ENCODE results near the gene C17orf50. TPM values are rescaled to one million over a fixed set of nuclear protein-coding genes. Genes with fewer than 3 reads are reported as not detected.

Gene C17orf50
- total and polyA plus RNA-seq, 7 donors: 0.07 TPM; not detected in 6

DNA sequence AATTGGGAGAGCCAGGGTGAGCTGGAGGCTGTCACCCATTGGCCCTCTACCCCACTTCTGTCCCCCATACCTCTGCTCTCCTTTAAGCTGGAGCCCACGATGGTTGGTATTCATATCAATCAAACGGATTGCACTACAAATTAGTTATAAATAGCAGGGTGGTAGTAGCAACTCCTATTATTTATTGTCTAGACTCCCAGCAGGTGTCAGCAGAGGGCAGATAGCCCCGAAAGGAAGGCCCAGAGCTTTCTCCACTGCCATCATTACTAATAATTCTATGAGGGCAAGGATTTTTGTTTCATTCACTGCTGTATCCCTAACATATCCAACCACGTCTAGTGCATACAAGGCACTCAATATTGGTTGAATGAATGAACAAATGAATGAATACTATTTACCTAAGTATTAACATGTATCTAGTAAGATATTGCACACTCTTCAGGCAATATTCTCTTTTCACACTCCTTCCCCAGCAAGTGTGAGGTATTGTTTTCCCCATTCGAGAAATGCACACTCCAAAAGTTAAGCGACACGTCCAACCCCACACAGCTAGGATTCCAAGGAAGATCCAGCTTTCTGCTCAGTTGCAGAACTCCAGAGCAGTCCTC is 6.3 kb downstream of the C17orf50 start:
- Histone ChIP-seq H3K27me3 (no peaks in the 10 kb centered on the region), H3K9me3 (no peaks in the 10 kb centered on the region), H3K4me3 (no peak overlapping the region), H3K36me3 (no peaks in the 10 kb centered on the region), H3K4me1 (peaks cover 0 to 39% (median 24%) of the 10 kb centered on the region in 4 donors), H3K27ac (no peak overlapping the region)
- 50 to 59% methylated on average over 7 of the region's 7 CpGs for WGBS, 2 donors
- intact Hi-C loops (cut with DNase I): no loop called here
- TF ChIP-seq EP300 (IDR thresholded peaks at IDR 0.05): no peak
- TF ChIP-seq CTCF (IDR thresholded peaks at IDR 0.05): peak; percentile 34 to 62 (median 50)
- no peak for DNase-seq

DNA sequence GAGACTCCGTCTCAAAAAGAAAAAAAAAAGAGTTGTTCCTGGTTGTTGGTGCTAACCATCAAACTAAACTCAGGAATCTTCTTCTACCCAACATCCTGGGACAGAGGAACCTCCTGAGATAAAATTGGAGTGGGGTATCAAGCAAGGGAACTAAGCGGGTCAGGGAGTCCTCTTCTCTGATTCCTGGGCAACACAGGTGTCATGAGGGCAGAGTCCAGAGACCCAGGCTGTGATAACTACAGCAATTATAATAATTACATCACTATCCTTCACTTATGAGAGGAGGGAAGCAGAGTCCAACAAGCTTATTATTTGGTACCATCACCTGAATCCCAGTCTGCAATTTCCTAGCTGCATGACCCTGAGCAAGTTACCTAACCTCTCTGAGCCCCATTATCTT is 8.1 kb downstream of the C17orf50 start:
- Histone ChIP-seq H3K9me3 (no peaks in the 10 kb centered on the region), H3K27ac (no peak overlapping the region), H3K4me3 (no peak overlapping the region), H3K36me3 (no peaks in the 10 kb centered on the region), H3K27me3 (no peaks in the 10 kb centered on the region), H3K4me1 (peaks cover 0 to 52% (median 31%) of the 10 kb centered on the region in 4 donors)
- intact Hi-C loops (cut with DNase I): no loop called here
- no peak for DNase-seq
- no peak for TF ChIP-seq POLR2A (IDR thresholded peaks at IDR 0.05)
- TF ChIP-seq EP300 (IDR thresholded peaks at IDR 0.05): no peak
- TF ChIP-seq POLR2AphosphoS5 (IDR thresholded peaks at IDR 0.05): no peak
- no peak for TF ChIP-seq CTCF (IDR thresholded peaks at IDR 0.05)
- 64 to 91% methylated on average over 2 of the region's 2 CpGs for WGBS, 2 donors

DNA sequence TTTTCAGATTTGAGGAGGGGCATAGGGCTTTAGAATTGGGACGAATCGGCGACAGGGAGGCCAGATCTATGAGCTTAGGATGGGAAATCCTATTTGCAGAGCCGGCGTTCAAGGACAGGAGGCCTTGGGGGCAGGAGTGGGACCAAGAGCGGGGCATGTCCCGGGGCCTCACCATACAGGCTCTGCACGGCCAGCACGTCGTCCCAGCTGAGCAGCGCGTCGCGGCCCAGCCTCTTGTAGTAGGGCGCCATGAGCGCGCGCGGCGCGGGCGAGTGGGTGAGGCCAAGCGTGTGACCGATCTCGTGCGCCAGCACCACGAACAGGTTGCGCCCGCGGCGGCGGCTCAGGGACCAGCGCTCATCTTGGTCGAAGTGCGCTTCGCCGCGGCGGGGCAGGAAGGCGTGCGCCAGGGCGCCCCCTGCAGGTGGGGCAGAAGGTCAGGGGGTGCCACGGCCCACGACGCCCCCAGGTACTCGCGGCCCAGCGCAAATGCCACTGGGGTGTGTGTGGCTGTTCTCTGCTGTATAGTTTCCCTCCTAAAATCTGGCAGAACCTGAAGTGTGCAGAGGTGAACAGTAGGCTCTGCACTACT is 9.3 kb downstream of the C17orf50 start:
- 96 to 97% methylated on average over 48 of the region's 48 CpGs for WGBS, 2 donors
- TF ChIP-seq CTCF (IDR thresholded peaks at IDR 0.05) (no peak), POLR2A (IDR thresholded peaks at IDR 0.05) (no peak), EP300 (IDR thresholded peaks at IDR 0.05) (no peak), POLR2AphosphoS5 (IDR thresholded peaks at IDR 0.05) (no peak)
- intact Hi-C loops (cut with DNase I): no loop called here
- Histone ChIP-seq H3K27ac (no peak overlapping the region), H3K9me3 (no peaks in the 10 kb centered on the region), H3K4me3 (no peak overlapping the region), H3K4me1 (peaks cover 0 to 52% (median 32%) of the 10 kb centered on the region in 4 donors), H3K36me3 (no peaks in the 10 kb centered on the region), H3K27me3 (no peaks in the 10 kb centered on the region)
- no peak for DNase-seq

DNA sequence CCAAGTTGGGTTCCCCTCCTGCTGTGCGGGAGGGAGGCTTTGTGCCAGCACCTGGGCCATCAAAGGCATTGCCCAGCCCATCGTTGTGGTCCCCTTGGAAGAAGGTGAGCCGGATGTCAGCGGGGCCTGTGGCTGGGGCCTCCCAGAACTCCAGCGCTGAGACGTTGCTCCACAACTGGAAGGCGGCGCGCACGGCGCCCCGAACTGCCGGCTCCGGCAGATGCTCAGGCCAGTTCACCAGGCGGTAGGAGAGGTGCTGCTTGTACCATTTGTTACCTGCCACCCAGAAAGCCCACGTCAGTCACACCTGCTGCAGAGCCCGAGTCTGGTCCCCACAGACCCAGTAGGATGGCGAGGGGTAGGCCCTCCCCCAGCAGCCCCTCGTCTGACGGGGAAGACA is 12.4 kb downstream of the C17orf50 start:
- H3K9me3 ChIP-seq: no peaks in the 10 kb centered on the region
- H3K4me3 ChIP-seq: no peak overlapping the region
- intact Hi-C loops (cut with DNase I): no loop called here
- no peaks in the 10 kb centered on the region for H3K36me3 ChIP-seq
- peak overlapping the region; percentile 82 to 94 (median 88) for H3K27ac ChIP-seq
- no peak for DNase-seq
- TF ChIP-seq POLR2A (IDR thresholded peaks at IDR 0.05): no peak
- TF ChIP-seq CTCF (IDR thresholded peaks at IDR 0.05): no peak
- H3K27me3 ChIP-seq: no peaks in the 10 kb centered on the region
- WGBS, 2 donors: 76 to 85% methylated on average over 20 of the region's 20 CpGs
- H3K4me1 ChIP-seq: peaks cover 0 to 57% (median 32%) of the 10 kb centered on the region in 4 donors
